Mesothelial cell of epicardium (in vitro differentiated cells): ENCODE results near the gene RNF224. TPM values are rescaled to one million over a fixed set of nuclear protein-coding genes. Genes with fewer than 3 reads are reported as not detected.
A peak's percentile ranks its signal among the peaks of the same experiment; 100 is the strongest.

ENCODE experiments used
- DNase-seq, 2 experiments: peaks; one replicate each; pipeline ENCODE4 v3.0.0; 2021; ENCODE audit warnings: low spot score in 2 of 2; ENCODE audit not compliant: unreplicated experiment in 2 of 2
- H3K27ac Mint-ChIP-seq: 2 replicates; pipeline ENCODE4 v1.8.0; 2021; ENCODE audit warnings: mixed read lengths
- H3K27me3 Mint-ChIP-seq: 2 replicates; pipeline ENCODE4 v1.8.0; 2021; ENCODE audit warnings: low read depth, mixed read lengths
- H3K36me3 Mint-ChIP-seq: 2 replicates; pipeline ENCODE4 v1.8.0; 2021; ENCODE audit warnings: mixed read lengths
- H3K4me1 Mint-ChIP-seq: 2 replicates; pipeline ENCODE4 v1.8.0; 2021; ENCODE audit warnings: mixed read lengths
- H3K4me3 Mint-ChIP-seq: 2 replicates; pipeline ENCODE4 v1.8.0; 2021; ENCODE audit warnings: mild to moderate bottlenecking, moderate library complexity, mixed read lengths
- H3K9me3 Mint-ChIP-seq: 2 replicates; pipeline ENCODE4 v1.8.0; 2021; ENCODE audit warnings: mixed read lengths
- CTCF ChIP-seq: fragments of 200-600 bp; sonication (generic); IDR thresholded peaks from one replicate; pipeline ENCODE4 v1.5.0; 2021; ENCODE audit warnings: antibody characterized with exemption; ENCODE audit not compliant: unreplicated experiment
- total RNA-seq: library from RNA; stranded (reverse); gene quantifications from 3 replicates; pipeline ENCODE4 v1.2.1, GENCODE V29; 2021

RNF224 gene
- total RNA-seq, 1 donor from 2014 or later: 0.16 TPM

DNA sequence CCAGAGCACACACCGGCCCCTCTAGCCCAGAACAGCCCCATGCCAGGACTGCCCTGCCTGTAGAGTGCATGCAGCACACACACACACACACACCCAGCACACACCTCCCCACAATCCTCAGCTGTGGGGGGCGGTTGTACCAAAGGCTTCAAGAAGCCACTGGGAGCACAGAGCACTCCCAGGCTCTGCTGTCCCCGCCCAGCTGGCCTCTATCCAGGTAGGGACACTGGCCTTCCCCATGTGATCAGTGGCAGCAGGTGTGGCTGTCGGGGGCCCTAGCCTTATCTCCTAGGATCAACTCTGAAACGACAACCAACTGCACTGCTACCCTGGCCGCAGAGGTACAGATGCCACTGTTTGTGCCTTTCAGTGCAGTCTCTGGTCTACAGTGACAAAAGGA lies 40.9 kb upstream of the RNF224 start:
- Mint-ChIP-seq H3K36me3 (peaks cover 10% of the 10 kb centered on the region), H3K9me3 (no peaks in the 10 kb centered on the region), H3K27ac (no peak overlapping the region), H3K4me3 (peak overlapping the region; percentile 93), H3K27me3 (no peaks in the 10 kb centered on the region), H3K4me1 (peaks cover 30% of the 10 kb centered on the region)
- DNase-seq: no peak
- no peak for TF ChIP-seq CTCF

DNA sequence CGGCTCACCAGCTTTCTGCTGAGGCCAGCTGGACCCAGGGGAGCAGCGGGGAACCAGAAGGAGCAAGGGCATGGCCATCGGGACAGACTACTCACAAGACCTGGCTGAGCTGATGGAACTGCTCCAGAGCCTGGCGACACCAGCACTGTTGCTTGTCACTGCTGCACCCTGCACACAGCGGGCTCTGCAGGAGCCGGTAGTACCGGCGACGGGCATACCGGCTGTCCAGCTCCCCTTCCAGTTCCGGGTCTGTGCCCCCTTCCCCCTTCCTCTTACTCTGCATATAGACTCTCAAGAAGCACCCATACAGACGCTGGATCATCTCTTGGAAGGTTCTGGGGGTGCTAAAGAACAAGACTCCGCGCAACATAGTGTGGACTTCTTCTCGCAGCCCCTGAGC lies 39.9 kb upstream of the RNF224 start:
- Mint-ChIP-seq H3K36me3 (peaks cover 6% of the 10 kb centered on the region), H3K27ac (peak overlapping the region; percentile 93), H3K27me3 (no peaks in the 10 kb centered on the region), H3K4me1 (peaks cover 30% of the 10 kb centered on the region), H3K4me3 (peak overlapping the region; percentile 93), H3K9me3 (no peaks in the 10 kb centered on the region)
- no peak for DNase-seq
- no peak for TF ChIP-seq CTCF

DNA sequence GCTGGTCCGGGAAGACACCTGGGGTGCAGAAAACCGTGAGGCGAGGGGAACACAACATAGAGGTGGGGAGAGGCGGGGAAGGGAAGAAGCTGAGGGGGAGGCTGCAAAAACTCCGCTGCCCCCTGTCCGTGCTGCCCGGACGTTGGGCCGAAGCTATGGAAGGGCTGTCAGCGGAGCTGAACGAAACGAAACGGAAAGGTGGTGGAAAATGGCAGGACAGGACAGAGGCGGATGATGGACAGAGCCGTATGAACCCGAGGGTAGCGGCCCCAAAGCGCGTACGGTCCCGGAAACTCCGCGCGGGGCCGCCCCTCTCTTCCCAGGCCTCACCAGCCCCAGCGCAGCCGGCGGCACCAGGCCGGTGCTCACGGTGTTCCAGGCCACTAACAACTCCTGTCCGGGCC lies 39.2 kb upstream of the RNF224 start:
- TF ChIP-seq CTCF: no peak
- H3K27me3 Mint-ChIP-seq: no peaks in the 10 kb centered on the region
- peak overlapping the region; percentile 93 for H3K27ac Mint-ChIP-seq
- peaks cover 30% of the 10 kb centered on the region for H3K4me1 Mint-ChIP-seq
- H3K9me3 Mint-ChIP-seq: no peaks in the 10 kb centered on the region
- H3K4me3 Mint-ChIP-seq: peak overlapping the region; percentile 93
- DNase-seq: no peak
- peaks cover 6% of the 10 kb centered on the region for H3K36me3 Mint-ChIP-seq

- H3K36me3 Mint-ChIP-seq: peaks cover 3% of the 10 kb centered on the region
- no peaks in the 10 kb centered on the region for H3K27me3 Mint-ChIP-seq
- H3K4me3 Mint-ChIP-seq: peak within 1 kb of the TSS; percentile 94
- H3K9me3 Mint-ChIP-seq: no peaks in the 10 kb centered on the region
- TF ChIP-seq CTCF: peak; percentile 12
- DNase-seq: peak; percentile 92 to 98
- H3K27ac Mint-ChIP-seq: peak within 1 kb of the TSS; percentile 98
- H3K4me1 Mint-ChIP-seq: peaks cover 30% of the 10 kb centered on the region
Observed at GRCh38 chr9:137188490-137189296, 38.6 kb upstream of the RNF224 start, which contains the start of the genes ANAPC2 and SSNA1. Gene ANAPC2 (minus strand): TSS chr9:137188560. CDS start chr9:137188532, 28 bp downstream. Gene SSNA1 (plus strand): TSS chr9:137188676. CDS start chr9:137188727, 51 bp downstream.

GRCh38 chr9:137189297-137190295 lies 37.7 kb upstream of the RNF224 start:
- H3K4me1 Mint-ChIP-seq: peaks cover 30% of the 10 kb centered on the region
- DNase-seq: no peak
- TF ChIP-seq CTCF: no peak
- H3K36me3 Mint-ChIP-seq: peaks cover 3% of the 10 kb centered on the region
- H3K27me3 Mint-ChIP-seq: no peaks in the 10 kb centered on the region
- peak overlapping the region; percentile 94 for H3K4me3 Mint-ChIP-seq
- no peaks in the 10 kb centered on the region for H3K9me3 Mint-ChIP-seq
- H3K27ac Mint-ChIP-seq: peak overlapping the region; percentile 98
